GM12878 (cell line): ENCODE results near the gene ARSA.

Experiments
- CBX5 ChIP-seq: sonication (generic); IDR thresholded peaks from 2 replicates; pipeline ENCODE4 v1.6.1; 2016; ENCODE audit warnings: low read depth, moderate library complexity, mild to moderate bottlenecking, inconsistent platforms
- CEBPB ChIP-seq, 2 experiments: fragments of 150-350 bp in 1 of 2; IDR thresholded peaks; 2 replicates each; pipeline ENCODE4 v1.6.1; 2012 to 2014; ENCODE audit warnings: low read depth in 2 of 2, low read length in 2 of 2, borderline replicate concordance in 1 of 2, inconsistent platforms in 1 of 2
- CHD2 ChIP-seq: IDR thresholded peaks from 2 replicates; pipeline ENCODE4 v1.6.1; 2011; ENCODE audit warnings: low read depth, low read length, improper control_type of control experiment, borderline replicate concordance
- EGR1 ChIP-seq, 2 experiments: IDR thresholded peaks; 1 replicate in 1 of 2; 2 replicates in 1 of 2; pipeline ENCODE4 v1.6.1; 2011 to 2012; ENCODE audit warnings: low read depth in 2 of 2, low read length in 2 of 2, borderline replicate concordance in 1 of 2, mild to moderate bottlenecking in 1 of 2, moderate library complexity in 1 of 2
- NFYB ChIP-seq: IDR thresholded peaks from 2 replicates; pipeline ENCODE4 v1.6.1; 2011; ENCODE audit warnings: low read depth, mild to moderate bottlenecking, low read length, improper control_type of control experiment, moderate library complexity; ENCODE audit not compliant: insufficient read depth
- POLR2A ChIP-seq: IDR thresholded peaks from 2 replicates; pipeline ENCODE4 v1.6.1; 2011; ENCODE audit warnings: low read depth, mild to moderate bottlenecking, low read length
- POU2F2 ChIP-seq: IDR thresholded peaks from 3 replicates; pipeline ENCODE4 v1.6.1; 2011; ENCODE audit warnings: low read depth, mild to moderate bottlenecking, low read length, borderline replicate concordance
- SP1 ChIP-seq: IDR thresholded peaks from one replicate; pipeline ENCODE4 v1.6.1; 2011; ENCODE audit warnings: low read depth, low read length
- YY1 ChIP-seq: IDR thresholded peaks from 2 replicates; pipeline ENCODE4 v1.6.1; 2011; ENCODE audit warnings: low read depth, mild to moderate bottlenecking, low read length
- TF ChIP-seq, protein P1 (sequence below): IDR thresholded peaks from 2 replicates; pipeline ENCODE4 v1.6.1; 2012; ENCODE audit warnings: low read depth, low read length, improper control_type of control experiment
- TF ChIP-seq, protein P2 (sequence below), 3 experiments: IDR thresholded peaks in 2 of 3; conservative IDR thresholded peaks in 1 of 3; 2 replicates each; pipeline ENCODE4 v1.5.1; 2011; ENCODE audit warnings: low read depth in 3 of 3, low read length in 3 of 3, mild to moderate bottlenecking in 3 of 3, control low read depth in 2 of 3, moderate library complexity in 2 of 3, inconsistent platforms in 1 of 3, mixed read lengths in 1 of 3; ENCODE audit not compliant: control insufficient read depth in 2 of 3, insufficient read depth in 1 of 3; ENCODE audit errors: extremely low read depth in 1 of 3
- TF ChIP-seq, protein P3 (sequence below): IDR thresholded peaks from 2 replicates; pipeline ENCODE4 v1.6.1; 2011; ENCODE audit warnings: low read depth, low read length, improper control_type of control experiment, borderline replicate concordance

DNA sequence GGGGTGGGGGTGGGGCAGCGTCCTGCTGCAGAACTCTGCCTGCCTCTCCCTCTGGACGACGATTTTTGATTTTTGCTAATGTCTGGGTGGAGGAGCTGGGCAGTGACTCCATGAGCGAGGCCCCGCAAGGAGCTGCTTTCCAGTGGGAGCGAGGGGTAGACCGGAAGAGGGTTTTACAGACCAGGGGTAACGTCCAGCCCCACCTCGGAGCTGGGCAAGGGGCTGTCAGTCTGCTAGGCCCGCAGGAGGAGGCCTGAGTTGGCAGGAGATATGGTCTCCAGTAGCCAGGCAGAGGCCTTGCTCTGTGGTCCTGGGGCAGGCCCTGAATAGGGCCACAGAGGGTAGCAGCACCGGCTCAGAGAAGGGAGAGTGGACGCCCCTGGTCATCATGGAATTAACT is 18.4 kb downstream of the ARSA start:
- TF ChIP-seq CHD2 (no peak), NFYB (no peak), EGR1 (IDR thresholded peaks at IDR 0.05; ENCODE audit: borderline replicate concordance in 1 of 2, low read depth in 2 of 2, low read length in 2 of 2) (no peak), POLR2A (no peak), POU2F2 (no peak), CEBPB (IDR thresholded peaks at IDR 0.05; ENCODE audit: borderline replicate concordance in 1 of 2, low read depth in 2 of 2, low read length in 2 of 2) (no peak), CBX5 (no peak), SP1 (no peak), YY1 (no peak)
- TF ChIP-seq, protein P1, sequence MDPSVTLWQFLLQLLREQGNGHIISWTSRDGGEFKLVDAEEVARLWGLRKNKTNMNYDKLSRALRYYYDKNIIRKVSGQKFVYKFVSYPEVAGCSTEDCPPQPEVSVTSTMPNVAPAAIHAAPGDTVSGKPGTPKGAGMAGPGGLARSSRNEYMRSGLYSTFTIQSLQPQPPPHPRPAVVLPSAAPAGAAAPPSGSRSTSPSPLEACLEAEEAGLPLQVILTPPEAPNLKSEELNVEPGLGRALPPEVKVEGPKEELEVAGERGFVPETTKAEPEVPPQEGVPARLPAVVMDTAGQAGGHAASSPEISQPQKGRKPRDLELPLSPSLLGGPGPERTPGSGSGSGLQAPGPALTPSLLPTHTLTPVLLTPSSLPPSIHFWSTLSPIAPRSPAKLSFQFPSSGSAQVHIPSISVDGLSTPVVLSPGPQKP = no peak
- TF ChIP-seq, protein P2, sequence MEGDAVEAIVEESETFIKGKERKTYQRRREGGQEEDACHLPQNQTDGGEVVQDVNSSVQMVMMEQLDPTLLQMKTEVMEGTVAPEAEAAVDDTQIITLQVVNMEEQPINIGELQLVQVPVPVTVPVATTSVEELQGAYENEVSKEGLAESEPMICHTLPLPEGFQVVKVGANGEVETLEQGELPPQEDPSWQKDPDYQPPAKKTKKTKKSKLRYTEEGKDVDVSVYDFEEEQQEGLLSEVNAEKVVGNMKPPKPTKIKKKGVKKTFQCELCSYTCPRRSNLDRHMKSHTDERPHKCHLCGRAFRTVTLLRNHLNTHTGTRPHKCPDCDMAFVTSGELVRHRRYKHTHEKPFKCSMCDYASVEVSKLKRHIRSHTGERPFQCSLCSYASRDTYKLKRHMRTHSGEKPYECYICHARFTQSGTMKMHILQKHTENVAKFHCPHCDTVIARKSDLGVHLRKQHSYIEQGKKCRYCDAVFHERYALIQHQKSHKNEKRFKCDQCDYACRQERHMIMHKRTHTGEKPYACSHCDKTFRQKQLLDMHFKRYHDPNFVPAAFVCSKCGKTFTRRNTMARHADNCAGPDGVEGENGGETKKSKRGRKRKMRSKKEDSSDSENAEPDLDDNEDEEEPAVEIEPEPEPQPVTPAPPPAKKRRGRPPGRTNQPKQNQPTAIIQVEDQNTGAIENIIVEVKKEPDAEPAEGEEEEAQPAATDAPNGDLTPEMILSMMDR (IDR thresholded peaks at IDR 0.05 in 2 of 3, conservative IDR thresholded peaks at IDR 0.05 in 1 of 3; ENCODE audit: control insufficient read depth in 2 of 3, extremely low read depth in 1 of 3, insufficient read depth in 1 of 3, low read depth in 3 of 3, low read length in 3 of 3) = no peak
- TF ChIP-seq, protein P3, sequence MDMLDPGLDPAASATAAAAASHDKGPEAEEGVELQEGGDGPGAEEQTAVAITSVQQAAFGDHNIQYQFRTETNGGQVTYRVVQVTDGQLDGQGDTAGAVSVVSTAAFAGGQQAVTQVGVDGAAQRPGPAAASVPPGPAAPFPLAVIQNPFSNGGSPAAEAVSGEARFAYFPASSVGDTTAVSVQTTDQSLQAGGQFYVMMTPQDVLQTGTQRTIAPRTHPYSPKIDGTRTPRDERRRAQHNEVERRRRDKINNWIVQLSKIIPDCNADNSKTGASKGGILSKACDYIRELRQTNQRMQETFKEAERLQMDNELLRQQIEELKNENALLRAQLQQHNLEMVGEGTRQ = no peak
